Uterus (tissue), 4 donors: ENCODE data around the gene MS4A10. TPM values are rescaled to one million over a fixed set of nuclear protein-coding genes. Genes with fewer than 3 reads are reported as not detected.

Experiments used
- DNase-seq, 2 donors: peaks; one replicate each; pipeline ENCODE4 v3.0.0-alpha.2; 2019 to 2020
- H3K27ac ChIP-seq, 2 donors: fragments of 200-600 bp; sonication (generic); 1 replicate in 1 of 2; 2 replicates in 1 of 2; pipeline ENCODE4 v1.5.1; 2016 to 2018
- H3K27me3 ChIP-seq, 2 donors: fragments of 200-600 bp; sonication (generic); one replicate each; pipeline ENCODE4 v1.5.1; 2018 to 2019; ENCODE audit warnings: control low read depth in 1 of 2
- H3K36me3 ChIP-seq, 2 donors: fragments of 200-600 bp; sonication (generic); one replicate each; pipeline ENCODE4 v1.5.1; 2019; ENCODE audit warnings: control low read depth in 1 of 2
- H3K4me1 ChIP-seq, 2 donors: fragments of 200-600 bp; sonication (generic); one replicate each; pipeline ENCODE4 v1.5.1; 2018 to 2019; ENCODE audit warnings: control low read depth in 1 of 2
- H3K4me3 ChIP-seq, 2 donors: fragments of 200-600 bp; sonication (generic); 1 replicate in 1 of 2; 2 replicates in 1 of 2; pipeline ENCODE4 v1.5.1; 2018 to 2019; ENCODE audit warnings: mild to moderate bottlenecking in 1 of 2
- H3K9me3 ChIP-seq, 2 donors: fragments of 200-600 bp; sonication (generic); one replicate each; pipeline ENCODE4 v1.5.1; 2019; ENCODE audit warnings: control low read depth in 1 of 2
- POLR2A ChIP-seq, 2 donors: fragments of 450-650 bp; IDR thresholded peaks; one replicate each; pipeline ENCODE4 v1.6.1; 2016; ENCODE audit warnings: antibody characterized with exemption in 2 of 2, mild to moderate bottlenecking in 1 of 2, moderate library complexity in 1 of 2
- intact Hi-C: fragments of 100-400 bp; cut with DNase I; formaldehyde crosslinking; loops from one replicate; pipeline ENCODE4 v1.15.1; 2023; ENCODE audit warnings: low total_unique reads
- total RNA-seq, 4 donors: library from RNA; depleted of rRNA in 3 of 4; stranded (reverse); fragments of >200 nt in 3 of 4; gene quantifications; one replicate each; pipeline versions ENCODE4 v1.1.0 to v1.2.4, GENCODE V29; 2014 to 2023
- TF ChIP-seq, protein P1 (sequence below), 4 experiments: fragments of 200-600 bp in 2 of 4; fragments of 450-650 bp in 2 of 4; sonication (generic) in 2 of 4; IDR thresholded peaks; one replicate each; pipeline ENCODE4 v1.5.1; 2016 to 2019; ENCODE audit warnings: antibody characterized with exemption in 4 of 4, mild to moderate bottlenecking in 2 of 4, moderate library complexity in 1 of 4
- donor health status: DM: yes; HTN: yes; CAD: no.

The MS4A10 gene
- total RNA-seq, result not detected

DNA sequence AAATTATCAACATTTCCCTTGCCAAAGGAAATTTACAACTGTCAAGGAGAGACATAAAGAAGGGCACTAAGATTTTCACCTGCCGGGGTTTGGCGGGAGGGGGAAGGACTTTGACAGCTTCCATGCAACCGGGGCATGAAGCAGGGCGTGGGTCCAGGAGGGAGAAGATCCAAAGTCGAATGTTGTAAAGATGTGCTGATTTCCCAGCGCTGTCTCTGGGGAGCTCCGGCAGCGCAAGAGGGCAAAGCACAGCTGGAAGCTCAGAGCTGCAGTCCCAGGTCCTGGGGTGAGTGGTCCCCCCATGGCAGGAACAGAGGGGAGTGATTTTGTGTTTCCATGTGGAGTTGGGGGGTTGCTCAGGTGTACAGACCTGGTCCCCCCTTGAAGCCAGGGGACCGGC lies at the start of gene MS4A10:
TSS of gene MS4A10 (plus strand) at position 198 of the 400 bp plus-strand sequence. CDS start 5,003 bp downstream, outside the sequence.
- intact Hi-C loops, result no loop called here
- H3K36me3 ChIP-seq, result no peaks in the 10 kb centered on the region
- TF ChIP-seq, protein P1, sequence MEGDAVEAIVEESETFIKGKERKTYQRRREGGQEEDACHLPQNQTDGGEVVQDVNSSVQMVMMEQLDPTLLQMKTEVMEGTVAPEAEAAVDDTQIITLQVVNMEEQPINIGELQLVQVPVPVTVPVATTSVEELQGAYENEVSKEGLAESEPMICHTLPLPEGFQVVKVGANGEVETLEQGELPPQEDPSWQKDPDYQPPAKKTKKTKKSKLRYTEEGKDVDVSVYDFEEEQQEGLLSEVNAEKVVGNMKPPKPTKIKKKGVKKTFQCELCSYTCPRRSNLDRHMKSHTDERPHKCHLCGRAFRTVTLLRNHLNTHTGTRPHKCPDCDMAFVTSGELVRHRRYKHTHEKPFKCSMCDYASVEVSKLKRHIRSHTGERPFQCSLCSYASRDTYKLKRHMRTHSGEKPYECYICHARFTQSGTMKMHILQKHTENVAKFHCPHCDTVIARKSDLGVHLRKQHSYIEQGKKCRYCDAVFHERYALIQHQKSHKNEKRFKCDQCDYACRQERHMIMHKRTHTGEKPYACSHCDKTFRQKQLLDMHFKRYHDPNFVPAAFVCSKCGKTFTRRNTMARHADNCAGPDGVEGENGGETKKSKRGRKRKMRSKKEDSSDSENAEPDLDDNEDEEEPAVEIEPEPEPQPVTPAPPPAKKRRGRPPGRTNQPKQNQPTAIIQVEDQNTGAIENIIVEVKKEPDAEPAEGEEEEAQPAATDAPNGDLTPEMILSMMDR (IDR thresholded peaks at IDR 0.05), result no peak
- TF ChIP-seq POLR2A (IDR thresholded peaks at IDR 0.05), result no peak
- H3K4me3 ChIP-seq, result no peak within 1 kb of the TSS
- H3K27ac ChIP-seq, result no peak within 1 kb of the TSS
- H3K9me3 ChIP-seq, result no peaks in the 10 kb centered on the region
- no peaks in the 10 kb centered on the region for H3K27me3 ChIP-seq
- no peaks in the 10 kb centered on the region for H3K4me1 ChIP-seq
- DNase-seq, result no peak

DNA sequence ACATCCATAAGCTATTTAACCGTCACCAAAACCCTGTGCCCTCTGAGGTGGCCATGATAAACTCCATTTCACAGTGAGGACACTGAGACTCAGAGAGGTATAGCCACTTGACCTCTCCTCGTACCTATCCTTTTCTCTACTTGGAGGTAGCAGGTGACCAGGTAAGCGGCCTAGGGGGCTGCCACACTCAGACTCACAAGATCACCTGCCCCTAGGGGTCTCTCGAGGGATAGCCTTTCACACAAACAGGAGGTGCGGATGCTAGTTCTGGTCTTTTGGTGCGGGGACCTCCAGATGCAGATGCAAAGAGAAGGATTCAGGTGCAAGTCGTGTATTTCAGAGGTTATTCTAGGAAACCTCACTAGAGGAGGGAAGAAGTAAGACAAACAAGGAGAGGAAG lies 46.0 kb upstream of the MS4A10 start:
- TF ChIP-seq, protein P1 (IDR thresholded peaks at IDR 0.05), result no peak
- TF ChIP-seq POLR2A (IDR thresholded peaks at IDR 0.05), result no peak
- H3K27me3 ChIP-seq, result no peaks in the 10 kb centered on the region
- H3K27ac ChIP-seq, result no peak overlapping the region
- H3K9me3 ChIP-seq, result no peaks in the 10 kb centered on the region
- intact Hi-C loops, result no loop called here
- no peaks in the 10 kb centered on the region for H3K4me1 ChIP-seq
- no peak overlapping the region for H3K4me3 ChIP-seq
- no peak for DNase-seq
- H3K36me3 ChIP-seq, result no peaks in the 10 kb centered on the region

DNA sequence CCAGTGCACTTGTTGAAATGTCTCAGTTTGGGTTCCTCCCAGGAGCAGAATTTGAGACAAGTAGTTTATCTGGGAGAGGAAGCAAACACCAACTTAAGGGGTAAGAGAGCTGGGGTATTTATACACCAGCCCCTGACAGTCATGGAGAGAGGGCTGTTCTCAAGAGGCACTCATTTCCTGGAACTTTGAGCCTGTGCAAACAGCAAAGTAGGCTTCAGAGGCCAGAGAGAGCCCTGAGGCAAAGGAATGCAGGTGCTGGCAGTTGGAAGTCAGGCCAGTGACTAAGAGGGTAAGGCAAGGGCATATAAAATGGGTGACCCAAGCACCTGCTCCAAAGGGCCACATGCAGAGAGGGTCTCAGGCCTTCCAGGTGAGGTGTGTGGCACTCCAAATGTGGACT lies 44.6 kb upstream of the MS4A10 start:
- no peak for DNase-seq
- Histone ChIP-seq H3K9me3 (no peaks in the 10 kb centered on the region), H3K4me1 (no peaks in the 10 kb centered on the region), H3K4me3 (no peak overlapping the region), H3K27ac (no peak overlapping the region), H3K36me3 (no peaks in the 10 kb centered on the region), H3K27me3 (no peaks in the 10 kb centered on the region)
- intact Hi-C loops, result no loop called here
- TF ChIP-seq, protein P1 (IDR thresholded peaks at IDR 0.05), result no peak
- TF ChIP-seq POLR2A (IDR thresholded peaks at IDR 0.05), result no peak

DNA sequence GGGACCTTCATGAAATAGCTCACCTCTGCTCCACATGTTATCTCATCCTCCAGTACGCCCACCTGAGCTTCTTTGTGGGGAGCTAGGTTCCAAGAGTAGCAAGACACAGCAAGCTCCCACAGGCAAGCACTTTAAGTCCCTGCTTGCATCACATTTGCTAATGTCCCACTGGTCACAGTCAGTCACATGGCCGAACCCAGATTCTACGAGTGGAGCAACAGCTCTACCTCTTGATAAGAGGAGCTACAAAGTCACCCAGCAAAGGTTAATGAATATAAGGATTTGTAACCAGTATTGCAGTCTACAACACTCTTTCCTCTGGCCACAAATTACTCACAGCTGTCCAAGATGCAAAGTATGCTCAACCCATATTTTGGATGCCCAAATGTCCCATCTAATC lies 43.7 kb upstream of the MS4A10 start:
- intact Hi-C loops, result no loop called here
- H3K4me3 ChIP-seq, result no peak overlapping the region
- H3K27me3 ChIP-seq, result no peaks in the 10 kb centered on the region
- DNase-seq, result no peak
- TF ChIP-seq POLR2A (IDR thresholded peaks at IDR 0.05), result no peak
- TF ChIP-seq, protein P1 (IDR thresholded peaks at IDR 0.05), result no peak
- no peaks in the 10 kb centered on the region for H3K4me1 ChIP-seq
- H3K27ac ChIP-seq, result no peak overlapping the region
- H3K36me3 ChIP-seq, result no peaks in the 10 kb centered on the region
- H3K9me3 ChIP-seq, result no peaks in the 10 kb centered on the region

DNA sequence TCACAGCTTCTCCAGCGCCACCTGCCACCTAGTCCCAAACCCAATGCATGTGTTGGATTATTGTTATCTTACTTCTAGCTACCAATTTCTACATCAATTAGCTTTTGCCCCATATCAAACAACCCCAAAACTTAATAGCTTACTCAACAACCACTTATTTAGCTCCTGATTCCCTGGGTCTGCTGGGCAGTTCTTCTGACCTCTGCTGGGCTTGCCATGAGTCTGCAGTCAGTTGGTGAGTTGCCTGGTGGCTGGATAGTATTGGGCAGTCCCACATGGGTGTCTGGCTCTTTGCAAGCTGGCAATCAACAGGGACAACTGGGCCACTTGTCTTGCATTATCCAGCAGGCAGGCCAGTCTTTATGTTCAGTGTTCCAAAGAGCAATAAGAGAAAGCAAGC lies 42.1 kb upstream of the MS4A10 start:
- intact Hi-C loops, result no loop called here
- H3K4me1 ChIP-seq, result no peaks in the 10 kb centered on the region
- H3K27ac ChIP-seq, result no peak overlapping the region
- no peaks in the 10 kb centered on the region for H3K9me3 ChIP-seq
- no peak overlapping the region for H3K4me3 ChIP-seq
- no peak for TF ChIP-seq POLR2A (IDR thresholded peaks at IDR 0.05)
- TF ChIP-seq, protein P1 (IDR thresholded peaks at IDR 0.05), result no peak
- no peaks in the 10 kb centered on the region for H3K36me3 ChIP-seq
- no peak for DNase-seq
- no peaks in the 10 kb centered on the region for H3K27me3 ChIP-seq
